Activated CD8-positive, alpha-beta memory T cell treated with anti-CD3 and anti-CD28 coated beads, Interleukin-2, amount 50 U/mL, for 1 hour (primary cell): Measurements from ENCODE around the gene GNA14.
"Not testable (repeated sequence)": the region's sequence is repeated elsewhere in the genome, so short reads cannot be mapped to it uniquely, and the experiment has no call there.

Experiments
- DNase-seq: peaks from one replicate; pipeline ENCODE4 v3.0.0-alpha.2; 2020; ENCODE audit errors: extremely low read depth

GNA14 gene

GRCh38 chr9:77588271-77588937 lies 59.7 kb downstream of the GNA14 start:
- DNase-seq, result no peak

- DNase-seq, result no peak
Observed at GRCh38 chr9:77587851-77588250, 60.3 kb downstream of the GNA14 start.

DNA sequence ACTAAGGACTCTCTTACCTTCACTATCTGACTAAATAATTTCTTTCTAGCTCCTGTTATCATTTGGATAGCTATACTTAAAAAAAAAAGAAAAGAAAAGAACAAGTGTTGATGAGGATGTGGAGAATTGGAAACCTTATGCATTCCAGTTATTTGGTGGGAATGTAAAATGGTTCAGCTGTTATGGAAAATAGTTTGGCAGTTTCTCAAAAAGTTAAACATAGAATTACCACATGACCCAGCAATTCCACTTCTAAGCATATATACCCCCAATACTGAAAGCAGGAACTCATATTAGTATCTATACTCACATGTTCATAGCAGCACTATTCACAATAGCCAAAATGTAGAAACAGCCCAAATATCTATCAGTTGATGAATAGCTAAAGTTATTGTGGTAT lies 61.1 kb downstream of the GNA14 start:
- DNase-seq, result no peak

DNA sequence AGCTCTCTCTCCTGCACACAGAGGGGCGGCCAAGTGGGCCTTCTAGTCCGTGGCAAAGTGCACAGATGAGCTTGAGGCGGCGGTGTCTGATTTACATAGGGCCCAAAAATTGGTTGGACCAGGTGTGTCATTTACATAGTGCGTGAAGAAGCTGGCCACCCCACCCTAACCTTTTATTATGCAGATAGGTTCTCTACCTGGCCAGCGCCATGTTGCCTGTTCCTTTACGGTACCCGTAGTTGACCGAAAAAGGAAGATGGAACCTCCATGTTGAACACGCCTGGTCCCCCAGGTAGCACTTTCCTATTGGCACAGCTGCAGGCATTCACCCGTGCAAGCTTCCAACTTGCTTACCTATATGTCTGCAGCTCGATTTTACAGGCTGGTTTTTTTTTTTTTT lies 61.5 kb downstream of the GNA14 start:
- no peak for DNase-seq

- no peak for DNase-seq
Observed at GRCh38 chr9:77585335-77585786, 62.8 kb downstream of the GNA14 start.

GRCh38 chr9:77584927-77585326 lies 63.2 kb downstream of the GNA14 start:
- DNase-seq, result not testable (repeated sequence)

DNA sequence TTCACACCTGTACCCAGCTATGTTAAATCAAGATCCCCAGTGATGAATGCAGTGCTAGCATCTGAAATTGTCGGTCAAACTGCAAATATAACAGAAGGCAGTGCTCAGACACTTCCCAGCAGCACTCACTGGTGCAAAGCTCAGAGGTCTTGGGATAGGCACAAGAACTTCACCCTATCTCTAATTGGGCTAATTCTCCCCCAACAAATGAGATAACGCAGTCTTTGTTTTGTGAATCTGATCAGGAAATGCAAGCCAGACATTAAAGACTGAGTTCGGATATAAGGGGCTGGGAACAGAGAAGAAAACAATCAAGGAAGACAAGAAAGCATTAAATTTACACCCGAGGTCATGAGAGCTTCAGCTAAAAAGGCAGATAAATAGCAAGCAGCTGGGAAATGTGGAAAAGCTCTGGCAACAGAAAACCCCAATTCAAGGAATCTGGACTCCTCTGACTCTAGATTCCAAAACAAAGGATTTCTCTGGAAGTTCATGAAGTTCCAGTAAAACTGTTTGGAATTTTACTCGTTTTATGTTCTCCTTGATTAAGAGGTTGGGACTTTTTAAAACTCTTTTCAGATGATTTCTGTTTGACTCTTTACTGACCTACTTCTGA lies 65.1 kb downstream of the GNA14 start:
- DNase-seq, result no peak

- no peak for DNase-seq
Observed at GRCh38 chr9:77582525-77582924, 65.6 kb downstream of the GNA14 start.

DNA sequence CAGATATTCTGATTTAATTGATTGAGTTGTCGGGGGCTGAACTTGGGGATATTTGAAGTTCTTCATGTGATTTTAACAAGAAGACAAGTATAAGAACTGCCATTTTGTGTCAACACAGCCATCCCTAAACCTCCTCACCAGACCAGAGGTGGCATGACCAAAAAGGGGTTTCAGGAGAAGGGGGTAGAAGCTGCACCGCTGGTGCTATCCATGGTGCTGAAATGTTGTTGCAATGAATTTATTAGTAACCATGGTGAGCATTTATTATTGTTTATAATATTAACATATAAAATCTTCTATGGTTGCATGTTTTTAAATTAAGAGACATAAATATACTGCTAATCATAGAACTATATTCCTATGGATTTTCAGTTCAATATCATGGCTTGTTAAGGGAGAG lies 72.3 kb downstream of the GNA14 start:
- no peak for DNase-seq

- no peak for DNase-seq
Observed at GRCh38 chr9:77569335-77569734, 78.8 kb downstream of the GNA14 start.

- no peak for DNase-seq
Observed at GRCh38 chr9:77563174-77563573, 84.9 kb downstream of the GNA14 start.

- no peak for DNase-seq
Observed at GRCh38 chr9:77562019-77562748, 85.9 kb downstream of the GNA14 start.

DNA sequence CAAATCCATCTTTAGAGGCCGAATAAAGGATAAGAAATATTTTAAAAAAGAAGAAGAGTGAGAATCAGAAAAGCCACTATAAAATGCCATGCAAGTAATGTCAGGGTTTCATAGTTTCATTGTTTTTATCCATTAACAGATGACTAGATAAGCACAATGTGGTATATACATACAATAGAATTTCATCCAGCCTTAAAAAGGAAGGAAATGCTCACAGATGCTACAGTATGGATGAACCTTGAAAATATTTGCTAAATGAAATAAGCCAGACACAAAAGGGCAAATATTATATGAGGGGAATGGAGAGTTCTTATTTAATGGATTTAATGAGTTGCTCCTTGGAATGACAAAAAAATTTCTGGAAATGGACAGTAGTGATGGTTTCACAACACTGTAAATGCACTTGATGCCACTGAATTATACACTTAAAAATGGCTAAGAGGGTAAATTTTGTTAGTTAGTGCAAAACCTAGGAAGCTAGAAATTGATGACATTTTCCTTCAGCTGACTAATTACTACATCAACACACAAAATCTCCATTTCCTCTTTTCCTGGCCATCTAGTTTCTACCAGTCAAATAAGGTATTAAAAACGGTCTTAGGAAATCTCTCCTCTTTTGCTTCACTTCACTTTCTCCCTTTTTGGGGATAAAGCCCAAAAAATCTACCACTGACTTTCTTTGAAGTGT lies 86.6 kb downstream of the GNA14 start:
- no peak for DNase-seq

DNA sequence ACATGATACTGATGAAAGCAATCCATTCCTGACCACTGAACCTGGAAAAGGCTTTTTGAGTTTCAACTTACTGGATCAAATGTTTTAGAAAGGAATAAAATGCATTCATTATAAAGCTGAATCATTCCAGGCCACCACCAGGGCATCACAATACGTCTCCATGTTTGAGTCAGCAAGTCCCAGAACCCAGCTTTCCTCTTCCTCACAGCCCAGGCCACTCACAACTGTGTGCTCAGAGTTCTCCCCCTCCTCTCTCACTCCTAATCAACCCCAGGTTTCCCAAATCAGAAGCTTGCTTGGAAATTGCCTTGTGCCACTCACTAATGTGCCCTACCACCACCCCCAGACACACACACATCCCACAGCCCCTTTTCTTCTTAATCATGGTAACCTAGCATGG lies 91.7 kb downstream of the GNA14 start:
- DNase-seq, result no peak

GRCh38 chr9:77554586-77555105 lies 93.5 kb downstream of the GNA14 start:
- no peak for DNase-seq

DNA sequence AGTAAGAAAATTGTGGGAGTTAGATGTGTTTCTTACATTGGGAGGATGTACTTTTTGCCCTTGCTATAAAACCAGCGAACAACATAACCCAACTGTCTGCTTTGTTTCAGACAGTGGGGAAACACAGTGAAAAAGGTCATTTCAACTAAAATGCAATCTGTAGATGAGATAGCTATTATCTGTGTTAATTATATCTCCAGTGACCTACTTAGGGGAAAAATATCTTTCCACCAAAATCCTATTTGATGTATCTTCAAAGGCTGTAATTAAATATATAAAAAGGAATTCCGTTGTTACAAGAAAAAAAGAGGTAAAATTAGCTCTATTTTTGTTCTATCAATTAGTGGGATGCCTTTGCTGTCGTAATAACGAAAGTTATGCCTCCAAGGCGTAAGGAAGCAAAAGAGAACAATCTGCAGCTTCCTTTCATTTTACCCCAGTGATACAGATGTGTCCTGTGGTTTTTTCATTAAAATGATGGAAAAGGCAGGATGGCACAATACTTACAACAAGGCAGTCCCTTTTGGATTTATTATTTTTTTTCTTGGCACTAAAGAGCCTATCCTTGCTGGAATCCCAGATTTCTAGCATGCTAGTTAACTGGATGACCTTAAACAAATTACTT lies 100.9 kb downstream of the GNA14 start:
- DNase-seq, result no peak

GRCh38 chr9:77546376-77546950 lies 101.7 kb downstream of the GNA14 start:
- DNase-seq, result no peak

DNA sequence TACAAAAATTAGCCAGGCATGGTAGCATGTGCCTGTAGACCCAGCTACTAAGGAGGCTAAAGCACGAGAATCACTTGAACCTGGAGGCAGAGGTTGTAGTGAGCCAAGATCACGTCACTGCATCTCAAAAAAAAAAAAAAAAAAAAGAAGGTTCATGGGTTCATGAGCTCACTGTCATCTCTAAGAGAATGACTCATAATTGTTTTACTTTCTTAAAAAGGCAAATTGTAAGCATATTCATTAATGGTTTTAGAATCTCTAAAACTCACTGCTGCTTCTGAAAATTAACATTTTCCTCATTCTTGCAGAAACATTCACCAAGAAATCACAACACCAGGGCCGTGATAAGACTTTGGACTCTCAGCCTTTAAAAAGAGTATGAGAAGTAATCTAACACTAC lies 103.6 kb downstream of the GNA14 start:
- DNase-seq, result no peak

DNA sequence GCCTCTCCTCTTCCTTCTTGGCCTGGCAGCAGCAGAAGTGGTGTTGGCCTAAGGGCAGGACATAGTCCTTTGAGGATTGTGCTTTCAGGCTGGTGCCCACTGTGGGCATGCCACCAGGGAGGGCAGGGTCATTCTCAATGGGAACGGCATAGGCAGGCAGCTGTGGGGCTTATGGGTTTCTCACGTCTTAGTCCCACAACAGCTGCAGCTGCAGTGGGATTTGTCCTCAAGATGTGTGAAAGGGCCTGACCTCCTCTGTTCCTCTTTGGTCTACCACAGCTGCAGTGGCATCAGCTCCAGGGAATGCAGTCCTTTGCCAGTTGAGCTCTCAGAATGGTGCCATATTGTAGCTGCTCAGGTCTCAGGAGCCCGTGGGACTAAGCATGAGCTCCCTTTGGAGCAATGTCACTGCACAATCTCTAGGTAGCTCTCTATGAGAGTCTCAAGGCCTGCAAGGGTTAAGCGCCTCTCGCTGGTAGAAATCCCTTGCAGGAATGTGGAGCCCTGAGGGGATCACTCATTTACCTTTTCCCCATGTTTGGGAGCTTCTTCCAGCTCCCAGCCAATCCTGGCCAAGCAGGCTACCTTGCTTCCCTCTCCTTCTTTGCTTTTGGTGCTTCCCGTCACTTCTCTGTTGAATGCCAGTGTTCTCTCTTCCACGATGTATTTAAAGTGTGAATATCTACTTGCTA lies 104.8 kb downstream of the GNA14 start:
- no peak for DNase-seq

DNA sequence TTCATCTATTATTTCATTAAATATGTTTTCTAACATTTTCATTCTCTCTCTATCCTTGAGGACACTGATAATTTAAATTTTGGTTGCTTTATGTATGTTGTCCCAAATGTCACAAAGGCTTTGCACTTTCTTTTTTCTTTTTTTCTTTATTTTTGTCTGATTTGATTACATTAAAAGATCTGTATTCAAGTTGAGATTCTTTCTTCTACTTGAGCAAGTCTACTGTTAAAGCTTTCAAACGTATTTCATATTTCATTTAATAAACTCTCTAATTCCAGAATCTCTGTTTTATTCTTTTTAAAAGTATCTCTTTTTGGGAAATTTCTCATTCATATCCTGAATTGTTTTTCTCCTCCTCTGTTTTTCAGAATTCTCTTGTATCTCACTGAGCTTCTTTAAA lies 106.5 kb downstream of the GNA14 start:
- DNase-seq, result no peak

GRCh38 chr9:77541055-77541454 lies 107.1 kb downstream of the GNA14 start:
- DNase-seq, result no peak
